GM23248 (cell line): ENCODE data around the gene HHIPL1.

Source experiments
- EZH2 ChIP-seq: fragments of 200-600 bp; sonication (generic); IDR thresholded peaks from 2 replicates; pipeline ENCODE4 v1.6.1; 2018; ENCODE audit warnings: antibody characterized with exemption, mild to moderate bottlenecking; ENCODE audit not compliant: insufficient read depth, poor library complexity, severe bottlenecking
- EZH2phosphoT487 ChIP-seq: fragments of 200-600 bp; sonication (generic); IDR thresholded peaks from 2 replicates; pipeline ENCODE4 v1.6.1; 2018; ENCODE audit warnings: antibody characterized with exemption, moderate library complexity, mild to moderate bottlenecking, low read depth; ENCODE audit not compliant: insufficient read depth

DNA sequence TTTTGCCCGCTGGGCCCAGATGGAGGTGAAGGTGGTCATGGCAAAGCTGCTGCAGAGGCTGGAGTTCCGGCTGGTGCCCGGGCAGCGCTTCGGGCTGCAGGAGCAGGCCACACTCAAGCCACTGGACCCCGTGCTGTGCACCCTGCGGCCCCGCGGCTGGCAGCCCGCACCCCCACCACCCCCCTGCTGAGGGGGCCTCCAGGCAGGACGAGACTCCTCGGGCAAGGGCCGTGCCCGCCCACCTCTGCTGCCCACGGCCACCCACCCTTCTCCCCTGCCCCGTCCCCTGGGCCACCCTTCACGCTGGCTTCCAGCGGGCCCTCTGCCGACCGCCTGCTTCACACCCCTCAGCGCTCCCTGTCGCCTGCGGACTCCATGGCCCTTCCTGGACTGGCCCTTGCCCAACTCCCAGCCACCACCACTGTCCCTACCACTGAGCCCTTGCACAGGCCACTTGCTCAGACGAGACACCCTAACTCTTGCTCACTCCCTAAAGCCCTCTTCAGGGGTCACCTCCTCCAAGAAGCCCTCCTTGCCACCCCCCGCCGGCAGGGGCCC is 81.7 kb downstream of the HHIPL1 start:
- TF ChIP-seq EZH2phosphoT487 (no peak), EZH2 (no peak)
